Measurements from ENCODE around the gene BIN1.

The BIN1 gene

GRCh38 chr2:127027715-127028114 lies 79.2 kb downstream of the BIN1 start:
- DNase-seq: no peak

- peak; percentile 43 to 92 (median 78) for DNase-seq
These were observed 81.4 kb downstream of the BIN1 start for GRCh38 chr2:127025359-127026166.

- peak in 27 of 56 donors; percentile 22 to 78 (median 53) for DNase-seq
These were observed 82.1 kb downstream of the BIN1 start for GRCh38 chr2:127024769-127025358.

- DNase-seq: no peak
These were observed 83.5 kb downstream of the BIN1 start for GRCh38 chr2:127023504-127023903.

DNA sequence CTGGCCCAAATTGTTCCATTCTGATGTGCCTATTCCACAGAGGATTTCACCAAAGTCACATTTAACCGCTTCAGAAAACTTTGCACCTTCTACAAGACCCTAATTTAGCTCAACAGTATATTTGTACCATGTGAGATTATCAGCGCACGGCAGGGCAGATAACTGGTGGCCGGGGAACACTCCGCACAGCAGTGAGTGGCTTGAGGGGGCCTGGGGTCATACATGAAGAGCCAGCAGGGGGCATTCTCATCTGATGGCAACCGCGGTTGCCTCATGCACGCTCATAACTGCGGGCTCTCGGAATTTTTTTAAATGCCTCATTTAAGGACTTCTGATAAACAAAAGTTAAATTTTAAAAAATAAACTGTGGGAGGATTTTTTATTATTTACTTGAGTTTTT lies 84.1 kb downstream of the BIN1 start:
- DNase-seq: no peak

- no peak for DNase-seq
These were observed 86.4 kb downstream of the BIN1 start for GRCh38 chr2:127020536-127020935.

- DNase-seq: no peak
These were observed 89.4 kb downstream of the BIN1 start for GRCh38 chr2:127017548-127017947.

DNA sequence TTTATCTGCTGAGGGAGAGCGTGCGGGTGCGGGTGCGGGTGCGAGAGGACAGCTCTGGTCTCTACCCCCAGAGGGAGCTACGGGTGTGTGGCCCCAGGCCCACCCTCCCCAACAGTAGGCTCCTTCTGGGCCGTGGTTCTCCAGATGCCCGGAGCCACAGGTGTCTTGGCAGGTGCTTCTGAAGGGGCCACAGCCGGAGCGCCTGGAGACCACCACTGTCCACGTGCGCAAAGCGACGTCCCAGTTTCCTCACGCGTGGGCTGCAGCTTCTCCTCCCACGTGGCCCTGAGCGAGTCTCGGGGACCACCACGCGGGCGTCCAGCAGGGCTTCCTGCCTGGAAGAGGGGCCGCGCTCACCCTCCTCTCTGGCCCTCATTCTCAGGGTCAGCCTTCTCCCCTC lies 90.6 kb downstream of the BIN1 start:
- DNase-seq: no peak

GRCh38 chr2:127015106-127015910 lies 91.6 kb downstream of the BIN1 start:
- DNase-seq: no peak

GRCh38 chr2:127014630-127015029 lies 92.3 kb downstream of the BIN1 start:
- DNase-seq: no peak

DNA sequence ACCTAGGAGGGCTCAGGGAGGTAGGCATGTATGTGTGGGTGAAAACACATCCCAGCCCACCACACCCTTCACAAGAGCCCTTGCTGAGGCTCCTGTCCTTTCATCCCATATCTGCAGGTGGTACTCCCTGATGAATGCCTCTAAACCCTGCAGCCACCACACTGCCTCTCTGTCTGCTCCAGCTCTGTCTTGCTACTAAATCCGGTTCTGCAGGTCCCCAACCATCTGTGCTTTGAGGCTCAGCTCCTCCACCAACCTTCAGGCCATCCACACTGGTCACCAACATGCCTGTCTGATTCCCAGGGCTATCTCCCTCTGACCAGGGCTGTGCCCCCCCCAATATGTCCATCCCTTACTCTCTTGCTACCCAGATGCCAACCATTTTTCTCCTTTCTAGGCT lies 92.7 kb downstream of the BIN1 start:
- DNase-seq: no peak

- no peak for DNase-seq
These were observed 94.1 kb downstream of the BIN1 start for GRCh38 chr2:127012868-127013267.

GRCh38 chr2:127012215-127012614 lies 94.7 kb downstream of the BIN1 start:
- DNase-seq: no peak

- DNase-seq: no peak
These were observed 95.2 kb downstream of the BIN1 start for GRCh38 chr2:127011796-127012195.

GRCh38 chr2:127011231-127011661 lies 95.7 kb downstream of the BIN1 start:
- DNase-seq: no peak

DNA sequence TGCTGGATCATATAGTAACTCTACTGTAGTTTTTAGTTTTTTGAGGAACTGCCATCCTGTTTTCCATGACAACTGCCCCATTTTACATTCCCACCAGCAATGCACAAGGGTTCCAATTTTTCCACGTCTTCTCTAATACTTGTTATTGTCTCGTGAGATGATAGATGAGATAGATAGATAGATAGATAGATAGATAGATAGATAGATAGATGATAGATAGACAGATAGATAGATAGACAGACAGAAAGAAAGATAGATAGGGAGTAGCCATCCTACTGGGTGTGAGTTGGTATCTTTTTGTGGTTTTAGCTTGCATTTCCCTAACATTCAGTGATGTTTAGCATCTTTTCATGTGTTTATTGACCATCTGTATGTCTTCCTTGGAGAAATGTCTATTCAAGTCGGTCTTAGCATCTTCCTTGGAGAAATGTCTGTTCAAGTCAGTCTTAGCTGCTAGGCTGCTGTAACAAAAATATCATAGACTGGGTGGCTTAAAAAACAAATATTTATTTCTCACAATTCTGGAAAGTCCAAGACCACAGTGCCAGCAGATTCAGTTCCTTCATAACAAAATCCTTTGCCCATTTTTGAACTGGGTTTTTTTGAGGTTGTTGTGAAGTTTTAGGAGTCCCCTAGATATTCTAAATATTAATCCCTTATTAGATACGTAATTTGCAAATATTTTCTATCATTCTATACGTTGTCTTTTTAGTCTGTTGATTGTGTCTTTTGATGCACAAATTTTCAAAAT lies 98.5 kb downstream of the BIN1 start:
- DNase-seq: no peak

DNA sequence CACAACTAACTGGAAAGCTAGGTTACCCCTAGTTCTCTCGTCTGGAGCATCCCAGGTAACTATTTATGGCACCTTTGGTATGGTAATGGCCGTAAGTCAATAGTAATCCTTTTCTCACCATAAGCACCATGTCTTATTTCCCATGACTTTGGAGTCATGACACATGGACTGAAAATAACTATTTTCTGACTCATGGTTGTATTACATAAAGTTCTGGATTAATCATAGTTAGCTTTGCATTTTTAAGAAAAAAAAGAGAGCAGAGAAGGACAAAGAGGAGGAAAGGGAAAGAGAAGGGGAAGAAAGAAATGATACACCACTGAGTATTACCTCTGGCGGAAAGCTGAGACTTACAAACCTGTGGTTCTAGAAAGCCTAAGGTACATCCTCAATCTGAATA lies 99.3 kb downstream of the BIN1 start:
- DNase-seq: no peak

GRCh38 chr2:127006962-127007361 lies 100.0 kb downstream of the BIN1 start:
- no peak for DNase-seq

- DNase-seq: no peak
These were observed 101.9 kb downstream of the BIN1 start for GRCh38 chr2:127004893-127005600.

DNA sequence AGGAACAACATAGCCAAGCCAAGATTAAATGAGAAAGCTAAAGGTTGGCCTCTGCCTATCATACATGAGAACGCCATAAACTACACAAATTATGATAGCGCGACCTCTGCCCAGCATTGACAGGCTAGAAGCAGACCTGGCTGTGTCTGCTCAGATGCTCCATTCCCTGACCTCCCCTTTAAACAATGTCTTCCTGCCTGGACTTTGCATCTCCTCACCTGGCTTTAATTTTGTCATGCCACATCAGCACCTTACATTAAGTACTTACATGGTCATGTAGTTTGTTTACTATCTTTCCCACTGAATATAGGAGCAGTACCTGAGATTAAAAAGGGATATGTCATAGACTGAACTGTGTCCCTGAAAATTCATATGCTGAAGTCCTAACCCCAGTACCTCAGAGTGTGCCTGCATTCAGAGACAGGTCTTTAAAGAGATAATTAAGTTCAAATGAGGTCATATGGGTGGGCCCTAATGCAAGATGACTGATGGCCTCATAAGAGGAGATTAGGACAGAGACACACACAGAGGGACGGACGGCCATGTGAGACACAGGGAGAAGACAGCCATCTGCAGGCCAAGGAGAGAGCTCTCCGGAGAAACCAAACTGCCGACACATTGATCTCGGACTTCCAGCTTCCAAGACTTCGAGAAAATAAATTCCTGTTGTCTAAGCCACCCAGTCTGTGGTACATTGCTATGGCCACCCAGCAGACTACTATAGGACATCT lies 103.7 kb downstream of the BIN1 start:
- DNase-seq: peak in 11 of 56 donors; percentile 2 to 32 (median 13)

All from amygdala (tissue), 56 donors.